Fibroblast of lung (primary cell): ENCODE data around the gene MDFI. TPM values are rescaled to one million over a fixed set of nuclear protein-coding genes. Genes with fewer than 3 reads are reported as not detected.

Experiments
- DNase-seq, 2 donors: peaks; one replicate each; pipeline versions ENCODE4 v3.0.0 to v3.0.0-alpha.2; 2010; ENCODE audit warnings: low read depth in 2 of 2
- H2AFZ ChIP-seq: 2 replicates; pipeline ENCODE4 v1.5.1; 2012; ENCODE audit warnings: low read length, control low read depth, inconsistent platforms
- H3K27ac ChIP-seq: 2 replicates; pipeline ENCODE4 v1.5.1; 2011; ENCODE audit warnings: low read length, control low read depth; ENCODE audit not compliant: insufficient read depth
- H3K27me3 ChIP-seq: 2 replicates; pipeline ENCODE4 v1.5.1; 2011; ENCODE audit warnings: mild to moderate bottlenecking, low read length; ENCODE audit not compliant: control insufficient read depth, insufficient read depth
- H3K36me3 ChIP-seq: 2 replicates; pipeline ENCODE4 v1.5.1; 2011; ENCODE audit warnings: low read length; ENCODE audit not compliant: control insufficient read depth, insufficient read depth
- H3K4me1 ChIP-seq: 2 replicates; pipeline ENCODE4 v1.5.1; 2011; ENCODE audit warnings: low read length; ENCODE audit not compliant: control insufficient read depth, insufficient read depth; ENCODE audit errors: extremely low read depth
- H3K4me2 ChIP-seq: 2 replicates; pipeline ENCODE4 v1.5.1; 2011; ENCODE audit warnings: low read length, control low read depth; ENCODE audit not compliant: insufficient read depth; ENCODE audit errors: extremely low read depth
- H3K4me3 ChIP-seq, 4 experiments: fragments of 200-600 bp in 1 of 4; sonication (generic) in 1 of 4; replicated peaks in 1 of 4; 2 replicates each; pipeline ENCODE4 v1.5.1; 2011 to 2016; ENCODE audit warnings: low read length in 4 of 4, low read depth in 3 of 4, mild to moderate bottlenecking in 3 of 4, control low read depth in 2 of 4, inconsistent platforms in 1 of 4, mixed read lengths in 1 of 4; ENCODE audit not compliant: insufficient read depth in 1 of 4; ENCODE audit errors: control extremely low read depth in 1 of 4
- H3K79me2 ChIP-seq: 2 replicates; pipeline ENCODE4 v1.5.1; 2012; ENCODE audit warnings: mild to moderate bottlenecking, low read length, inconsistent platforms; ENCODE audit not compliant: control insufficient read depth, insufficient read depth
- H3K9ac ChIP-seq: 2 replicates; pipeline ENCODE4 v1.5.1; 2011; ENCODE audit warnings: mild to moderate bottlenecking, low read length, control low read depth; ENCODE audit not compliant: insufficient read depth
- H3K9me3 ChIP-seq: 2 replicates; pipeline ENCODE4 v1.5.1; 2012; ENCODE audit warnings: low read depth, low read length; ENCODE audit not compliant: control insufficient read depth, insufficient read depth
- H4K20me1 ChIP-seq: 2 replicates; pipeline ENCODE4 v1.5.1; 2011; ENCODE audit warnings: low read length; ENCODE audit not compliant: control insufficient read depth, insufficient read depth; ENCODE audit errors: extremely low read depth
- CTCF ChIP-seq, 2 donors: IDR thresholded peaks in 1 of 2; conservative IDR thresholded peaks in 1 of 2; 1 replicate in 1 of 2; 2 replicates in 1 of 2; pipeline ENCODE4 v1.5.1; 2011 to 2012; ENCODE audit warnings: low read length in 2 of 2, control low read depth in 1 of 2, inconsistent platforms in 1 of 2, low read depth in 1 of 2, mild to moderate bottlenecking in 1 of 2
- EZH2 ChIP-seq: IDR thresholded peaks from 2 replicates; pipeline ENCODE4 v1.5.1; 2012; ENCODE audit warnings: low read length, control low read depth, mild to moderate bottlenecking; ENCODE audit errors: missing control alignments
- polyA plus RNA-seq, 2 donors: library from polyadenylated mRNA; depleted of rRNA in 1 of 2; stranded (reverse) in 1 of 2; unstranded in 1 of 2; fragments of >200 nt; gene quantifications; 2 replicates each; pipeline ENCODE4 v1.2.1, GENCODE V29; 2011 to 2012; ENCODE audit warnings: missing spikeins in 1 of 2
- total RNA-seq: library from RNA; depleted of rRNA; stranded (reverse); fragments of >200 nt; gene quantifications from 2 replicates; pipeline ENCODE4 v1.2.1, GENCODE V29; 2014

The MDFI gene
- total and polyA plus RNA-seq, 2 donors (not counting 1 experiment from before 2014, with no cell fraction given), result 0.17 TPM; not detected in 1

- TF ChIP-seq EZH2 (no peak), CTCF (conservative IDR thresholded peaks at IDR 0.05 in 1 of 2, IDR thresholded peaks at IDR 0.05 in 1 of 2; ENCODE audit: low read depth in 1 of 2, low read length in 2 of 2) (no peak)
- H3K9ac ChIP-seq, result no peak overlapping the region
- H2AFZ ChIP-seq, result no peak overlapping the region
- no peak overlapping the region for H3K4me2 ChIP-seq
- no peaks in the 10 kb centered on the region for H3K36me3 ChIP-seq
- H3K27me3 ChIP-seq, result peaks cover 2% of the 10 kb centered on the region
- no peaks in the 10 kb centered on the region for H4K20me1 ChIP-seq
- DNase-seq, result no peak
- no peak overlapping the region for H3K27ac ChIP-seq
- no peaks in the 10 kb centered on the region for H3K4me1 ChIP-seq
- H3K9me3 ChIP-seq, result no peaks in the 10 kb centered on the region
- H3K4me3 ChIP-seq, result no peak overlapping the region
- H3K79me2 ChIP-seq, result no peaks in the 10 kb centered on the region
Measured at GRCh38 chr6:41671376-41671775, 33.1 kb downstream of the MDFI start.

- Histone ChIP-seq H4K20me1 (no peaks in the 10 kb centered on the region), H3K4me1 (no peaks in the 10 kb centered on the region), H3K27ac (no peak overlapping the region), H2AFZ (no peak overlapping the region), H3K36me3 (no peaks in the 10 kb centered on the region), H3K27me3 (peaks cover 4% of the 10 kb centered on the region), H3K9ac (no peak overlapping the region), H3K79me2 (no peaks in the 10 kb centered on the region), H3K9me3 (no peaks in the 10 kb centered on the region), H3K4me2 (no peak overlapping the region), H3K4me3 (no peak overlapping the region)
- TF ChIP-seq EZH2, result no peak
- no peak for TF ChIP-seq CTCF (conservative IDR thresholded peaks at IDR 0.05 in 1 of 2, IDR thresholded peaks at IDR 0.05 in 1 of 2; ENCODE audit: low read depth in 1 of 2, low read length in 2 of 2)
- no peak for DNase-seq
Measured at GRCh38 chr6:41672016-41672415, 33.7 kb downstream of the MDFI start.

GRCh38 chr6:41672816-41673703, 34.8 kb downstream of the MDFI start:
- Histone ChIP-seq H3K36me3 (no peaks in the 10 kb centered on the region), H3K9me3 (no peaks in the 10 kb centered on the region), H3K9ac (no peak overlapping the region), H3K27ac (no peak overlapping the region), H3K4me2 (no peak overlapping the region), H3K79me2 (no peaks in the 10 kb centered on the region), H3K4me3 (no peak overlapping the region), H4K20me1 (no peaks in the 10 kb centered on the region), H3K4me1 (no peaks in the 10 kb centered on the region), H2AFZ (no peak overlapping the region), H3K27me3 (peaks cover 4% of the 10 kb centered on the region)
- DNase-seq, result no peak
- TF ChIP-seq CTCF (conservative IDR thresholded peaks at IDR 0.05 in 1 of 2, IDR thresholded peaks at IDR 0.05 in 1 of 2; ENCODE audit: low read depth in 1 of 2, low read length in 2 of 2) (no peak), EZH2 (no peak)
